ENCODE results near the gene MSH2. TPM values are rescaled to one million over a fixed set of nuclear protein-coding genes. Genes with fewer than 3 reads are reported as not detected.
A peak's percentile ranks its signal among the peaks of the same experiment; 100 is the strongest.

Gene MSH2
- total and polyA plus RNA-seq, 2 of the 13 experiments (the other 11 are each of a cell fraction or from before 2014, with no cell fraction given) = 19.9 to 76.3 TPM

GRCh38 chr2:47402805-47403608, at the start of gene MSH2 (continued):
- peak; percentile 97; the same call in 1 of the 2 replicates for TF ChIP-seq SNAI1 (CRISPR knock-in tag; IDR thresholded peaks at IDR 0.05; ENCODE audit: borderline replicate concordance)
- no peak for TF ChIP-seq PAX8 (CRISPR knock-in tag; IDR thresholded peaks at IDR 0.05; ENCODE audit: borderline replicate concordance)
- no peak; the same call in 1 of the 2 replicates for TF ChIP-seq NFE2 (CRISPR knock-in tag; IDR thresholded peaks at IDR 0.05)
- 0 out of 2 replicates have a peak, but pooled peaks have one; percentile 61 for TF ChIP-seq TBP (CRISPR knock-in tag; IDR thresholded peaks at IDR 0.05)
- 0 out of 2 replicates have a peak, but pooled peaks have one; percentile 50 for TF ChIP-seq GTF3A (CRISPR knock-in tag; conservative IDR thresholded peaks at IDR 0.05)
- TF ChIP-seq CBX5 (CRISPR knock-in tag; IDR thresholded peaks at IDR 0.05; ENCODE audit: borderline replicate concordance) = no peak; the same call in 1 of the 2 replicates
- TF ChIP-seq U2AF2 (IDR thresholded peaks at IDR 0.05; ENCODE audit: low read depth, low read length) = no peak
- TF ChIP-seq ELF4 (CRISPR knock-in tag; IDR thresholded peaks at IDR 0.05; ENCODE audit: borderline replicate concordance) = peak; percentile 75; the same call in 1 of the 2 replicates
- TF ChIP-seq ARNT2 (CRISPR knock-in tag; IDR thresholded peaks at IDR 0.05; ENCODE audit: low read depth) = peak; percentile 85
- TF ChIP-seq, protein P1, sequence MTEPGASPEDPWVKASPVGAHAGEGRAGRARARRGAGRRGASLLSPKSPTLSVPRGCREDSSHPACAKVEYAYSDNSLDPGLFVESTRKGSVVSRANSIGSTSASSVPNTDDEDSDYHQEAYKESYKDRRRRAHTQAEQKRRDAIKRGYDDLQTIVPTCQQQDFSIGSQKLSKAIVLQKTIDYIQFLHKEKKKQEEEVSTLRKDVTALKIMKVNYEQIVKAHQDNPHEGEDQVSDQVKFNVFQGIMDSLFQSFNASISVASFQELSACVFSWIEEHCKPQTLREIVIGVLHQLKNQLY (CRISPR knock-in tag; IDR thresholded peaks at IDR 0.05) = no peak
- TF ChIP-seq GTF2F1 (IDR thresholded peaks at IDR 0.05; ENCODE audit: low read length) = no peak
- TF ChIP-seq PHF20 (CRISPR knock-in tag; IDR thresholded peaks at IDR 0.05) = peak; percentile 79
- peak; percentile 55; the same call in 1 of the 2 replicates for TF ChIP-seq ATF2 (CRISPR knock-in tag; IDR thresholded peaks at IDR 0.05)
- peak; percentile 86 for TF ChIP-seq SNAPC5 (CRISPR knock-in tag; IDR thresholded peaks at IDR 0.05; ENCODE audit: borderline replicate concordance)
- peak; percentile 87 for TF ChIP-seq GATAD1 (CRISPR knock-in tag; IDR thresholded peaks at IDR 0.05)
- peak; percentile 96 for TF ChIP-seq ZNF605 (CRISPR knock-in tag; IDR thresholded peaks at IDR 0.05)
- TF ChIP-seq RFX1 (IDR thresholded peaks at IDR 0.05) = no peak
- peak; percentile 83; the same call in 1 of the 2 replicates for TF ChIP-seq MEF2D (CRISPR knock-in tag; IDR thresholded peaks at IDR 0.05)
- TF ChIP-seq RBAK (CRISPR knock-in tag; IDR thresholded peaks at IDR 0.05) = no peak
- no peak for TF ChIP-seq RARG (CRISPR knock-in tag; IDR thresholded peaks at IDR 0.05; ENCODE audit: low read depth)
- peak; percentile 96 for TF ChIP-seq ZNF484 (CRISPR knock-in tag; IDR thresholded peaks at IDR 0.05; ENCODE audit: borderline replicate concordance, low read depth)
- TF ChIP-seq HBP1 (CRISPR knock-in tag; IDR thresholded peaks at IDR 0.05; ENCODE audit: low read depth) = peak; percentile 90
- no peak for TF ChIP-seq ARNT (IDR thresholded peaks at IDR 0.05)
- peak; percentile 72; the same call in 1 of the 2 replicates for TF ChIP-seq KDM3A (CRISPR knock-in tag; IDR thresholded peaks at IDR 0.05; ENCODE audit: low read depth)
- TF ChIP-seq MXD3 (CRISPR knock-in tag; IDR thresholded peaks at IDR 0.05) = peak; percentile 95
- TF ChIP-seq ZNF883 (CRISPR knock-in tag; IDR thresholded peaks at IDR 0.05; ENCODE audit: not compliant biosample characterization) = peak; percentile 96
- TF ChIP-seq ZNF446 (CRISPR knock-in tag; IDR thresholded peaks at IDR 0.05) = peak; percentile 96
- TF ChIP-seq SP1 (IDR thresholded peaks at IDR 0.05) = no peak
- 0 out of 2 replicates have a peak, but pooled peaks have one; percentile 25 for TF ChIP-seq SP1 (CRISPR knock-in tag; IDR thresholded peaks at IDR 0.05)
